Femur (tissue), 1 donor: ENCODE data around the gene FREM2.

Experiments used
- DNase-seq: peaks from one replicate; pipeline ENCODE4 v3.0.0-alpha.2; 2017

The FREM2 gene

GRCh38 chr13:38905861-38906260 is 219.0 kb downstream of the FREM2 start:
- DNase-seq, result no peak

- DNase-seq, result no peak
Measured at GRCh38 chr13:38908574-38908973, 221.7 kb downstream of the FREM2 start.

- DNase-seq, result no peak
Measured at GRCh38 chr13:38914070-38914469, 227.2 kb downstream of the FREM2 start.

DNA sequence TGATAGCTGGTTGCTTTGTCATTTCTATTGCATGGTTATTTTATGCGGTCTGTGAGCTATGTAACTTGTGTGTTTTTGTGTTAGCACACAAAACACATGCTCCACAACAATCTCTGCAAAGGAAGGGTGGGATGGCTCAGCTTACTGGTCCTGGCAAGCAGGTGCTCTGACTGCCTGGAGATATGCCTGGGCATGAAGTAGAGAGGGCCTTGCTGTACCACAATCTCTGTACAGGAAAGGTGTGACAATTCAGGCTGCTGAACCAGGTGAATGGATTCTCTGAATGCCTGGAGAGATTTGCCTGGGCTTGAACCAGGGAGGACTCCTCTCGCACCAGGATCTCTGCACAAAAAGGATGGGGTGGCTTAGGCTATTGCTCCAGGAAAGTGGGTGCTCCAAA is 234.2 kb downstream of the FREM2 start:
- no peak for DNase-seq

GRCh38 chr13:38922170-38922569 is 235.3 kb downstream of the FREM2 start:
- DNase-seq, result no peak

GRCh38 chr13:38933786-38934185 is 246.9 kb downstream of the FREM2 start:
- no peak for DNase-seq
